Activated CD4-positive, alpha-beta T cell treated with anti-CD3 and anti-CD28 coated beads for 4 hours (primary cell): ENCODE measurements around the gene CCND1.
"Not testable (repeated sequence)": the region's sequence is repeated elsewhere in the genome, so short reads cannot be mapped to it uniquely, and the experiment has no call there.

Source experiments
- DNase-seq, 2 donors: peaks; one replicate each; pipeline ENCODE4 v3.0.0-alpha.2; 2020

Gene CCND1

GRCh38 chr11:69618237-69618636 lies 22.7 kb upstream of the CCND1 start:
- no peak for DNase-seq

- DNase-seq, result no peak
Measured at GRCh38 chr11:69620683-69621290, 20.2 kb upstream of the CCND1 start.

GRCh38 chr11:69622097-69622681 lies 18.8 kb upstream of the CCND1 start:
- DNase-seq, result not testable (repeated sequence)

- no peak for DNase-seq
Measured at GRCh38 chr11:69624293-69624692, 16.7 kb upstream of the CCND1 start.

GRCh38 chr11:69625476-69625875 lies 15.5 kb upstream of the CCND1 start:
- no peak for DNase-seq

DNA sequence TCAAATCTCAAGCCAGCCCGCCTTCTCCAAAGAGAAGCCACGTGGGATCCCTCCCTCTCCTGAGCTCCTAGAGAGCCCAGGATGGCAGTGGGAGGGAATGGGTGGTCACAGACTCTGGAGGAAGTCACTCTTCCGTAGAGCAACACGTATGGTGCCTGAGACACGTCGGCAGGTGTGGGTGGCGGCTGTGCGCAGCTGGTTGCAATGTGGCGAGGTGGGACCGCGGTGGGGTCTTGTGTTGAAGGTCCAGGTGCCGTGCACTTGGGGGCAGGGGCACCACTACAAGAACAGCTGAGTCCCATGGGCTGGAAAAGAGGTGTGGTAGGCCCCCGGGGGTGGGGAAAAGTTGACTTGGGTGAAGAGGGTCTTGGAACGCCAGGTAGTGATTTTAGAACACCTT lies 13.4 kb upstream of the CCND1 start:
- no peak for DNase-seq

- DNase-seq, result no peak
Measured at GRCh38 chr11:69630017-69630416, 10.9 kb upstream of the CCND1 start.

DNA sequence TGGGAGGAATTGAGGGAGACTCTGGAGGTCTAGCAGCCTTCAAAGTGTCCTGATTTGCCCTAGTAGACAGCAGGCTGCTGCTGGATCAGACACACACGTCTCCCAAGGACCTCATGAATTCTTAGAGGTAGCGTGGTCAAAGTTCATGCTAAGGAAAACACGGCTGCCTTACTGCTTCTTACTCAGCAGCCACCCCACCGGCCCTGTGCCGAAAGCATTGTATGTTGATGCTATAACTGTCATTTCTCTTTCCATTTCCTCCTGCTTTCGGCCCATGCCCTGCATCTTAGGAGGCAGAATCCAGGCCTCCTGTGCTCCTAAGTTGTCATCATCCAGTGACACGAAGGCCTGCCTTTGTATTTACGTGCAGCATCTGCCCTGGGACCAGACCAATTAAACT lies 10.5 kb upstream of the CCND1 start:
- DNase-seq, result no peak

DNA sequence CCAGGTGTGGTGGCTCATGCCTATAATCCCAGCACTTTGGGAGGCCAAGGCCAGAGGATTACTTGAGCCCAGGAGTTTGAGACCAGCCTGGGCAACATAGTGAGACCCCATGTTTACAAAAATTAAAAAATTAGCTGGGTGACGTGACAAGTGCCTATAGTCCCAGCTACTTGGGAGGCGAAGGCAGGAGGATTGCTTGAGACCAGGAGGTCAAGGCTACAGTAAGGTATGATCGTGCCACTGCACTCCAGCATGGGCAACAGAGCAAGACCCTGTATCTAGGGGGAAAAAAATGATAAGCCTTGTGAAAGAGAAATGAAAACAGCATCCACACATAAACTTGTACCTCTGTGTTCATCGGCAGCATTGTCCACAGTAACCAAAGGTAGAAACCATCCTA lies 8.1 kb upstream of the CCND1 start:
- DNase-seq, result no peak

DNA sequence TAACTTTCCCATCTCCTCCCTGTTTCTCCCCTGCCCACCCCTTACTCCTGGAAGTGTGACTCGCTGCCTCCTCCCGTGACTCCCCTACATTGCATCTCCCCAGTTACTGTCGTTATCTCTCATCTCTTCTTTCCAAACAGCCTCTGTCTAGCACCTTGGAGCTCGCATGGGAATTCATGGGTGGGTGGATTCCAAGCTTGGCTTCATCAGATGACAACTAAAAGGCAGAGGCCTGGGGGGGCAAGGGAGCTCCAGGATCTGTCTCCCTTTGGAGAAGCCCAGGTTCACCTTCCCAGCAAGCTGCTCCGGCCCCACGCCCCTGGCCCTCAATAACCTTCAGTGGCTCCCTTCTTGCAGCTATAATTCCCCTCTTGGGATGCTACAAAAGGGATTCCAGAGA lies 6.9 kb upstream of the CCND1 start:
- DNase-seq, result no peak

GRCh38 chr11:69634590-69634989 lies 6.4 kb upstream of the CCND1 start:
- DNase-seq, result no peak

GRCh38 chr11:69635195-69635594 lies 5.8 kb upstream of the CCND1 start:
- DNase-seq, result no peak

DNA sequence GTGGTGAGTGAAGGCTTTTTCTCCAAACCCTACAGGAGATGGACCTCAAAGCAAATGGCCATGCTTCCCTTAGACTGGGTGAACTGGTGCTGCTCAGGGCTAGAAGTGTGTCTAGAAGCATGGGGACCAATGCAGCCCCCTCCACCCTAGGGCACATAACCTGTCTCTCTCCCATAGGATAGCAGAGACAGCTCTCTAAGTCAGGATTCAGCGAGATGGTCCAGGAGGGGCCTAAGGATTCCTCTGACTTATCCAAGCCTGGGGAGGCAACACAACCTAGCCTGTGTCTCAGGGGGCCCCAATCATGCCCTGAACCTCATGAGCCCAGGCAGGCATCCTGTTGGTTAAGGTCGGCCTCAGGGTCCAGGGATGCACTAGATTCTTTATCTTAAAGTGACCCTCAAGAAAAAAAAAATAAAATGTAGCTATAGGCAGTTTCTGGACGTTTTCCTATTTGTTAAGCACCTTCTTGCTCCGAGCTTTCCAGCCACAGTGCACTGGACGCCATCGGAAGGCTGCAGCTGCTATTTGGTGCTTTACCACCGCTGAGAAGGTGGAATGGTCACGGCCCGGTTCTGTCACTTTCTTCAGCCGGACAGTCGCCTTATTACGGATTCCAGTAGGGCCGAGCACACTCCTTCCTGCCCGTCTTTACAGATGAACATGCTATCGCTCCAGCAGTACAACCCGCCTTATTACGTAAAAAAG lies 5.0 kb upstream of the CCND1 start:
- DNase-seq, result no peak

DNA sequence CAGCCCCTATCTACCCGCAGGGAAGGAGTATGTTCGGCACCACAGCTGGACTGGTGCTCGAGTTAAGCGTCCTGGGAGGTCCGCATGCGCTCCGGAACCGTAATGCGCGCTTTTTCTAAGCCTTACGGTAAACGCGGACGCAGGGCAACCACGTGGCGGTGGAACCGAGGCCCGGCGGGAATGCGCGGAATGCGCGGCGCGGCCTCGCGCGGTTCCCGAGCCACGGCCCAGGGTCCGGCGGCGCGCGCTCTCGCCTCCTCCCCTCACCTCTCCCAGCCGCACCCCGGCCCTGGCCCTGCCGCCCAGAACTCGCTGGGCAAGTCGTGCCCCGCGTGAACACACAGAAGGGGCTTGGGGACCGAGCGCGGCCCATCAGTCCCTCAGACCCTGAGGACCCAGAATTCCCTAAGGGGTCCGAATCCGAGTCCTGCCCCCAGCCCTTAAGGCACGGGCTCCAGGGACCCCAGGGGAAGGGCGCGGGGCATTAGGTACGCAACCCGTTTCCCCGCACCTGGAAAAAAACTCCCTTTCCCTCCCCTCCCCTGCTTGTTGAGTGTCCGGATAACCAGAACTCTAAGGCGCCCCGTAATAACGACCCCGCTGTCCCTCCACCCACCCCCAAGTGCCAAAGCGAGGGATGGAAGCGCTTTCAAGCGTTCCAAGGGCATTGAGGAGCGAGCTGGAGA lies 4.3 kb upstream of the CCND1 start:
- DNase-seq, result no peak

DNA sequence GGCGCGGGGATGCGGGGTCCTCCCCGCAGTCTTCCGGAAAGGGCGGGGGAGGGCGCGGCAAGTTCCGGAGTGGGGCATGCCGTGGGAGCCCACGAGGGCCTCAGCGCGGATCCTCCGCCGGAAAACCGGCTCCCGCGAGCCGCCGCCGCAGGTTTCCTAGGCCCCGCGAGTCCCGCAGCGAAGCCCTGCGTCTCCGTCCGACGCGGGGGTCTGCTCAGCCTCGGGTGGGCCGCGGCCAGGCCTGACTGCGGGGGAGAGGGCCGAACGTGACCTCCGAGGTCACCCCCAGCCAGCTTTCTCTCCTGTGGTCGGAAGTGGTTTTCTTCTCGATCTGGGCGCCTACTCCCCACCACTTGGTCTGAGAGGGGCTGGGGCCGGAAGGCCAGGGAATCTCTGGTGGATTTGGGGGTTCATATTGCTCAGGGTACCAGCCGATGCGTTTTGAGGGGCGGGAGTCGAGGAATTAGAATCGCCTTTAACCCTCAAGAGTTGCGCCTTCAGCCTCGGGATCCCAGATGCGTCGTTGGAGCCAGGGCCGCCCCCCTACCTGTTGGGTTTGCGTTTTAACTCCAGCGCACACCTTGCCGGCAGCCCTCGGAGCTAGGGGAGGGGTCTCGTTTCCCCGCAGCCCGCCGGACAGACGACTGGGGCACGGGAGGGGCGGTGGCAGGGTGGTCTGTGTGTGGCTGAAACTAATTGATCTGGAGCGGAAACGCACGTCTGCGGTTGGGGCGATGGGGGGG lies 3.6 kb upstream of the CCND1 start:
- no peak for DNase-seq

GRCh38 chr11:69637941-69638871 lies 2.8 kb upstream of the CCND1 start:
- no peak for DNase-seq

- no peak for DNase-seq
Measured at GRCh38 chr11:69638941-69639681, 1.8 kb upstream of the CCND1 start.

DNA sequence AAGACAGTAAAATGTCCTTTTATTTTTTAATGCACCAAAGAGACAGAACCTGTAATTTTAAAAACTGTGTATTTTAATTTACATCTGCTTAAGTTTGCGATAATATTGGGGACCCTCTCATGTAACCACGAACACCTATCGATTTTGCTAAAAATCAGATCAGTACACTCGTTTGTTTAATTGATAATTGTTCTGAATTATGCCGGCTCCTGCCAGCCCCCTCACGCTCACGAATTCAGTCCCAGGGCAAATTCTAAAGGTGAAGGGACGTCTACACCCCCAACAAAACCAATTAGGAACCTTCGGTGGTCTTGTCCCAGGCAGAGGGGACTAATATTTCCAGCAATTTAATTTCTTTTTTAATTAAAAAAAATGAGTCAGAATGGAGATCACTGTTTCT lies 1.1 kb upstream of the CCND1 start:
- no peak for DNase-seq

- no peak for DNase-seq
Measured at GRCh38 chr11:69640260-69640994, 529 bp upstream of the CCND1 start.

DNA sequence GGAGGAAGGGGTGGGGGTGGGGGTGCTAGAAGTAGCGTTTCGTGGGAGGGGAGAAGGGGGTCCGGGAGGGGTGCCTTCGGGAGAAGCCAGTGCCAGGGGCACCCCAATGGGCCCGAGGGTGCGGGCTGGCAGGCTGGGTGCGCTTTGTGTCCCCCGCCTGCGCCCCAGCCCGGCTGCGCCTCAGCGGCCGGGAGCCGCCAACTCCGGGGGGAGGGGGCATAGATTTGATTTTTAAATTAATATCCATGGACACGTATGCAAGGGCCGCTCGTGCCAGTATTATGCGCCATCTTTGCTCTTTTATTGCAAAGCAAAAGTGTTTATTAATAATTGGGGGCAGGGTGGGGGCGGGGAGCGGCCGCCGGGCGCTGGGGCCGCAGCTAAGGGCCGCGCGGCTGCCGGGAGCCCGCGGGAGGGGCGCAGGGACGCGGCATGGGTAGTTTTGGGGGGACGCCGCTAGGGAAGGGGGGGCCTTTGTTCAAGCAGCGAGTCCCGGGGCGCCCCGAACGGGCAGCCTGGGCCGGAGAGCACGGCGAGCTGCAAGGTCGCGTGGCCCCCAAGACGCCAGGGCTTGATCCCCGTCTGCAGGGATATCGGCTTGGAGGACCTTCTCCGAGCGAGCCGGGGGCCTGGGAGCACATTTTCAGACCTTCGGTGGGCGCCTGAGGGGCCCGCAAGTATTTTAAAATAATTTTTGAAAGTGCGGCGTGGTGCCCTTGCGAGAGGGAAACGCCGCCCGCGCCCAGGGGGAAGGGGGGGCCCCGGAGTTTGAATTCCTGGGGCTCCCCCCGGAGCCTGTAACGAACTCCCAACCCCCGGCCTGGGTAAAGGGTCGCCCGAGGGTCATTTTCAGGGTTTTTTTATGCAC lies 959 bp downstream of the CCND1 start:
- DNase-seq, result no peak
